Inferior parietal cortex (tissue), 1 donor: ENCODE results near the gene PMVK.

ENCODE experiments used
- DNase-seq: peaks from one replicate; pipeline ENCODE4 v3.0.0-alpha.2; 2016; ENCODE audit errors: extremely low spot score

Gene PMVK

DNA sequence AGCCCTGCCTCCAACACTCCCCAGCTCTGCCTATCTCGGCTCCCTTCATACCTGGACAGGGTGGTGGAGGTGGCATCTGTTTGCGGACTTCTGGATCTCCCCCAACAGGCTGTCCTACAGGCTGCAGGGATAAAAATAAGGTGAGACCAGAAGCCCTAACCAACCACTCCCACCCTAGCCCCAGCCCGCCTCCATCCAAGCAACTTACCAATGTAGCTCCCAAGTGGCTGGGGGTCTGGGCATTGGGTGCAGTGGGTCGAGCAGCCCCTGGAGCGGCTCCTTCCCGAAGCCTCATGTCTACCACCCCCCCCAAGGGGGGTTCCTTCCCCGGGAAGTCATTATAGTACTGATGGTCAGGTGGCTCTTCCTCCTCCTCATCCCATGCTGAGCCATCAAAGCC lies 29.6 kb upstream of the PMVK start:
- no peak for DNase-seq

DNA sequence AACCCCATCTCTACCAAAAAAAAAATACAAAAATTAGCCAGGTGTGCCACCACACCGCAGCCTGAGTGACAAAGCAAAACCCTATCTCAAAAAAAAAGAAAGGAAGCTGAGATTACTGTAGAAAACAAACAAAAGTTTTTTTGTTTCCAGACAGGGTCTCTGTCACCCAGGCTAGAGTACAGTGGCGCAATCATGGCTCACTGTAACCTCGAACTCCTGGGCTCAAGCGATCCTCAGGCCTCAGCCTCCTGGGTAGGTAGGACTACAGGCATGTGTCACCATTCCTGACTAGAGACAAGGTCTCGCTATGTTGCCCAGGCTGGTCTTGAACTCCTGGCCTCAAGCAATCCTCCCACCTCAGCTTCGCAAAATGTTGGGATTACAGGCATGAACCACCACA lies 27.8 kb upstream of the PMVK start:
- DNase-seq: no peak

DNA sequence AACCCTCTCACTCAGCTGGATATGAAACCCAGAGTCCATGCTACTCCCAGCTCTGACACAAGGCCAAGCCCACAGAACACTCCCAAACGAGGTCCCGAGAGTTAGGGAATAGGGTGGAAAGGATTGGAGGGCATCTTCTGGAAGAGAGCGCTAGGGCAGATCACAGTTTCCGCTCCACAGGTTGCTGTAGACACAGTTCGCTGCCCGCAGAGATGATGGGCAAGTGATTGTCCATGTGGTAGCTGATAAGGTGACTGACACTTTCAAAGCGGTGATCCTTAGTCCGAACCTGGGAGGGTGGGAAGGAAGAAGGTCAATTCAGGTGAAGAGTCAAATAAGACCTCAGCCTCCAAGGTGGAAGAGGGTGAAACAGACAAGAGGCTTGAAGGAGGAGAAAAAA lies 27.1 kb upstream of the PMVK start:
- DNase-seq: no peak

DNA sequence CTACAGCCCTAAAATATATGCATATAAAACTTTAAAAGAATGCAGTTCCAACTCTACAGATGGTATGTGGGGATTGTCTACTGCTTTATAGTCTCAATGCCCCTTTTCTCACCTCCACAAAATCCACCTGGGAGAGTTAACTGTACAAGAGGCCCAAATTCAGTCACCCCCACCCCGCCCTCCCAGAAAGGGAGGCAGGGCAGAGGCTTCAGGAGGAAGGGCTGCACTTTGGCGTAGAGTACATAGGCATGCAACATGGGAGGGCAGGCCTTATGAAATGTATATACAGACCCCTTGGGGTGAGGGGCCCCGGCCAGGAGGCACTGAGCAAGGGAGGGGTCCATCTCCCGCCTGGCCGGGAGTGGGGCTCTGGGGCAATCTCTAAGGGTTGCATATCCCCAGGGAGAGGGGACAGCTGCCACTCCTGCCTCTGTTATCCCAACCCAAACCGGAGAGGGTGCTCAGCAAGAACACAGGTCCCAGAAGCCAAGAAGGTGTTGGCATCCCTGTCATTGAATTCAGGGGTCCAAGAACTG lies 26.3 kb upstream of the PMVK start:
- DNase-seq: no peak

DNA sequence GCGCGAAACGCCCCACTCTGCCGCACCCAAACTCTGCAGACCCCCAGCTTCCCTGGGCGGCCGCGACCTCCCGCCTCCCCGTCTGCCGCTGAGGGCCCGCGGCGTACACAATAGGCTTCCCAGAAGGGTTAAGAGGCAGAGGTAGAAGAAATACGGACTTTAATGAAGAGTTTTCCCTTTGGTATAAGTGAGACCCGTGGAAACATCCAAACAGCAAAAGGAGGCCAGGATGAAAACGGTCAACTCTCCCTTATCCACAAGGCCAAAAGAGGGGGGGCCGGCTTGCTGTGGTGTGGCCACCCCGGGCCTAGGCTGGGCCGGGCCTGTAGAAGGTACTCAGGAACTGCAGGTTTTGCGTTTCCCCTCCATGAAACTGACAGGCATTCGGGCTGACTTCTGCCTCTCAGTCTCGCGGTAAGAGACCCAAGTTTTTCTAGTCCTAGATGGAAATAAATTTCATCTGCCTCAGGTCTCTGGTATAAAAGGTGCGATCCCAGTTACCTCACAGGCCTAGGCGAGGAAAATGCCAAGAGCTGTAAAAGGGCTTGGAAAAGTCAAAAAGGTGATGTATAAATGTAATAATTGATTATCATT lies 25.7 kb upstream of the PMVK start:
- no peak for DNase-seq

DNA sequence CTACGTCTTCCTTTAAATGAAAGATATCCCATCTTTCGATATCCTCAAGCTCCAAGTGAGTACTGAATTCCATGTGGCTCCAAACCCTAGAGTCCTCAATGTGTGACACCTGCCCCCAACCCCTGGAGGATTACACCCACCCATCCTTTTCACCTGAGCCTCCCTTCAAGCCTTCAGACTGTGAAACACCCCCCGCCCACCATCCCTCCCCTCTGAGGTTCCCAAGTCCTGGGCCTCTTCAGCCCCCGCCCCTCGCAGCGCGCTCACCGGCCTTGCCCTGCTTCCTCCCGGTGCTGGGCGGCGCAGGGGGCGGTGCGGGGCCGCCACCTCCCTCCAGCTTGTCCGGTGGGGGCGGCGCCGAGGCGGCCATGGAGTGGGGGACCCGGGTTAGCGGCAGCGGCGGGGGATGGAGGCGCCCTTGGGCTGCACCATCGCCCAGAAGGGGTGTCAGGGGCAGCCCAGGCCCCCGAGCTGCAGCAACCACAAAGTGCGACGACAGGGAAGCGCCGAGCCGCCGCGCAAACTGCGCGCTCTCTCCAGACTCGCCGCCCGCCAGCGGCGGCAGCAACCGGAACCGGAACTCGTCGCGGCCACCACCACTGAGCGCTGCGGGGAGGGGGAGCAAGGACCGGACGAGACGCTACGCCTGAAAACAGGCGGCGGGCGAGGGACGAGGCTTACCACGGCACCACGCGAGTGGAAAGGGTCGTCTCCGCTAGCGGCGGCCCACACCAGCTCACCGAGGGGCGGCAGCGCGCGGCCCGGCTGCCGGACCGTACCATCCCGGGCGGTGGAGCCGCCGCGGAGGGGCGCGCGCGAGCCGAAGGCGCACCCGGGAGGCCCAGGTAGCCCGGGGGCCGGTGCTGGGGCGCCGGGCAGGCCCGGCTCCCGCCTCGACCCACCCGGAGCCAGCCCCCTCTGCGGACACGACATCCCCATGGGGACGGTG lies 25.0 kb upstream of the PMVK start, which contains the start of gene PYGO2:
Gene PYGO2, minus strand, starts transcription at position 576 of the 949 bp plus-strand sequence. Its CDS starts 206 bp downstream, at position 370.
- peak; percentile 77 for DNase-seq

DNA sequence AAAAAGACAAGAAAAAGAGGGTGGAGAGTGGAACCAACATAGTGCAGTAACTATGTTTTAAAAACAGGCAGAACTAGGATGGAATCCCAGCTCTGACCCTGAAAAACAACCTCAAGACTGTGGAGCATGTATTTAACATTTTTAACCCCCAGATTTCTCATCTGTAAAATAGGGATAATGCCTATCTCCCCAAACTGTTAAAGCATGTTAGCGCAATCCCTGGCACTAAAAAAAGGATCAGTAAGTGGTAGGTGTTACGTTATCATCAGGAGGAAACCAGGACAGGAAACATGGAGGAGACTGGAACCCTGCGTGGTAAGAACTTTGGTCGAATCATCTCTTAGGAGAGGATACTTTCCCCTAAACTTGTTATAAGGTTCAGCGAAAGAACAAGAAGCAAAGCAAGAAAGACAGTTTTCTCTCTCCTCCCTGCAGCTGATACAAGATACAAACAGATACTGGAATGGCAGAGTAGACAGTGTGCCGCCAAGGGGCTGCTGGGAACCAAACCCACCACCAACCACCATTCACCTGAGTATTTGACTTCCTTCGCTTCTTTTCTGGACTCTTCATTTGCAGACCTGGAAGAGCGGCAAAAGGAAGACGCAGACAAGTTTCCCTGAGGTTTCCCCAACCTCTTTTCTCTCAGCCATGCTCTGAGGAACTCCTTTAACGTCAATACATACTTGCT lies 24.1 kb upstream of the PMVK start:
- DNase-seq: no peak

DNA sequence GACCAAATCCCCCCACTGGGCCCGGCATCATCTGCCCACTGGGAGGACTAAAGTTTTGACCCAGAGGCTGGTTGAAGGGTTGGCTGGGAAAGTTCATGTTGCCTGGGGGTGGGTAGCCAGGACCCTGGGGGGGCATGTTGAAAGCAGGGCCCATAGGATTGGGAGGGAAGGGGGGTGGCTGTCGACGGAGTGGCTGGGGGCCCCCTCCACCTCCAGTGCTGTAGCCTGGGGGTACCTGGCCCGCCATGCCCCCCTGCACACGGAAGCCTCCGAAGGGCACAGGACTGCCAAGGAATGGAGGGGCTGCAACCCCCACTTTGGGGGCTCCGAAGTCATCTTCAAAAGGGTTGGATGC lies 22.9 kb upstream of the PMVK start:
- DNase-seq: no peak

DNA sequence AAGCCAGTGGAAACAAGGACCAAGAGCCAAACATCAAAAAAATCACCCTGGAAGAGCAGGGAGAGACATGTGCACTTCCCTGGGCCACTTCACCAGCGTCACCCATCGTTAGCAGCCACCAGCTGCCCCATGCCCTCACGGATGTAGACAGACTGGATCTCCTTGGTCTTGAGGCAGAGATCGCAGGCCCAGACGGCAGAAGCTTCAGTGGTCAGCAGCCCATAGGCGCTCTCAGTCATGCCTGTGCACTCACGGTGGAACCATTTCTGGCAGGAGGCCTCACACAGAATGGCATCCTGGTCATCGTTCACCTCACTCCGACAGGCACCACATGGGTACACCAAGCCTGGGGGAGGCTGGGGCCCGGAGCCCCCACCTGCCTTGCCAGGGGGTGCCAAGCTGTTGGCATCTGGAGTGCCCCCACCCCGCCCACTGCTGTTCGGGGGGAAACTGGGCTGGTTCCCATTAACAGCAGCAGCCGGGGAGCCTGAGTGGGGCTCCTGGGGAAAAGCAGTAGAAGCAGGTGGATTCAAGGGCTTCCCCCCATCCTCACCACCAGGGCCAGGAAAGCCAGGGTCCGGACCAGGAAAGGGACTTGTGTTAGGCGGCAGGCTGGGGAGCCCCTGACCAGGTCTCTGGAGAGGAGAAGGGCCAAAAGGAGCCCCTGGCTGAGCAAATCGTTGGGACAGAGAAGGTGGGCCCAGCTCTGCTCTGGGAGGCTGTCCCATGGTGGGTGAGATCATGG lies 22.3 kb upstream of the PMVK start:
- DNase-seq: no peak

DNA sequence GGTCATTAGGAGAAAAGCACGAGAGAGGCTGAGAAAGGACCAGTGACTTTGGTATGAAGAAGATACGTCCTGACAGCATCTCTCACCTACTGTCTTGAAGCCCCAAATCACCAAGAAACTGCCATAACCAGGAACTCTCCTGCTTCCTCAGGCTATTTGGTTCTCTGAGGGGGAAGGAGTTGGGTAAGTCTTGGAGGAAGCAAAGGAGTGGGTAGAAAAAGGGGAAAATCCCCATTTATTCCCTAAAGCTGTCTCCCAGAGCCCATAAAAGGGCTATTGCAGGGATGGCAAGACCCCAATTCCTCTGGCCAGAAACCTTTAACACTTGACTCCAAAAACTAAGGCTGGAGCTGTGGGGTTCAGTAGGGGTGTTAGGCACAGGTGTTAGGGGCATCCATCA lies 21.5 kb upstream of the PMVK start:
- DNase-seq: no peak

DNA sequence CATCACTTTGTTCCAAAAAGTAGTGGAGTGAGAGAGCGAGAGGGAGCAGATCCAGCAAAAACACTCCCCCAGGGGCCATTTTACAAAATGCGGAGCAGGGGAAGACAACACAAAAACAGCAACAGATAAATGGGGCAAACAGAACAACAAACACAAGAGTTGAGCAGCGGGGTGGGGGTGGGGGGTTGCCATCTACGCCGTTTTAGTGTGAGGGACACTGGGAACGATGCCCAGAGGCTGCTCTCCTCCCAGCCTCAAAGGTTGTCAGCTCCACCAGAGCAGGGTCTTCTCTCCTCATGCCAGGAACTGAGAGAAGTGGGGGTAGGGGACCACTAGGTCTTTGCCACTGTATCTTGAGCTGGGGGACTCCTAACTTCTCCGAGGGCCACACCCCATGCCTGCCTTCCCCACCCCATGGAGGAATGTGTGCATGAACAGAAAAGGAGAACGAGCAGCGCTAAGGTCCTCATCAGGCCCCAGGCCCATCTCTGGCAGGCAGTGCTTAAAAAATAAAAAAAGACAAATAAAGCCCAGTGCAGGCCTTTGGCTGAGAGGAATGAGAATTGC lies 20.7 kb upstream of the PMVK start:
- DNase-seq: no peak

DNA sequence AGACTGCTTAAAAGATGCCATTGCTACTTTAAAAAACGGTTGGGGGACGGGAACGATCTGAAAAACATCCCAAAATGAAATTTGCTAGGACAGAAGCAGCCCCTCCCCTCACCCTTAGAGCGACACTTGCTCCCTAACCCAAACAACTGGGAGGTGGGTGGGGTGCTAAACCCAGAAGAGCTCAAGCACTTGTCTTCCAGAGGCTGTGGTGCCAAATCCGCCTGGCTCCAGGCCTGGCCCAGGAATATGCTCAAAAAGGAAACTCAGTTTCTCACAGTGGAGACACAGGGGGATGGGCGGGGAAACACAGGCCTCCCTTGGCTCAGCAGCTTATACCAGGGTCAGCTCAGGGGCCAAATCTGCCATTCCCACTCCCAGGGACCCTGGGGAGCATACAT lies 20.0 kb upstream of the PMVK start:
- DNase-seq: no peak

DNA sequence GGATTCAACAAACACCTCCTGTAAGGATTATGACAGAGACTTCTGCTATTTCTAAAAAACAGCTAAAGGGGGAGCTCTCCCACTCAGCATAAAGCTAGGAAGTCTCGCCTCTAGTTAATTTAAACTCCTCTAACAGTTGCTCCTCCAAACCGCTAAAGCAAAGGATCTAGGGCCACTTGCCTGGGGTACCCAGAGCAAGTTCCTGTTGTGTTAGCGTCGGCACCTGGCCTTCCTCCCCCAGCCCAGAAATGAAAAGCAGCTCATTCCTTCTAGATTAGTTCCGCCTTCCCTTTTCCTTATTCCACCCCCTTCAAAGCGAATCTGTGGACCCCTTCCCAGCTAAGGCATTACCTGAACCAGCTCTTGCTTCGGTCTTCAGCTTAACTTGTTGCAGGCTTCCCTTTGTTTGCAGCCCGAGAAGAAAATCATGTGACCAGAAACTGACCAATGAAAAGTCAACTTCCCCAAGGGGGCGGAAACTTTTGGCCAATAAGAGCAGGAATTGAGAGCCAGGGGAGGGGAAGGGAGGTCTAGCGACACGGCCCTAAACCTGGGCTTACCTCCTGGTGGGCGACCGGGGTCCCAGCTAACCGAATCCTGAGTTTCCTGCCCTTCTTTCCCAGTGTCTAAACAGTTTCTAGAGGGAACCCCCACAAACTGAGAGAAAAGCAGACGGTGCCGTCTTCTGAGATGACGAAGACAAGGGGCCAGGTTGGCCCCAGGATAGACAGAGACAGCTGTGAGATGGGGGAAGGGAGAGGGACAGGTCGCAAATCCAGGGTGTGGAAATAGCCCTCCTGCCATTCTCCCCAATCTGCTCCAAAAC lies 19.4 kb upstream of the PMVK start, which contains the start of gene PBXIP1:
Gene PBXIP1, minus strand, starts transcription at position 382 of the 826 bp plus-strand sequence. CDS start 2,378 bp downstream, outside the sequence.
- DNase-seq: peak; percentile 96

DNA sequence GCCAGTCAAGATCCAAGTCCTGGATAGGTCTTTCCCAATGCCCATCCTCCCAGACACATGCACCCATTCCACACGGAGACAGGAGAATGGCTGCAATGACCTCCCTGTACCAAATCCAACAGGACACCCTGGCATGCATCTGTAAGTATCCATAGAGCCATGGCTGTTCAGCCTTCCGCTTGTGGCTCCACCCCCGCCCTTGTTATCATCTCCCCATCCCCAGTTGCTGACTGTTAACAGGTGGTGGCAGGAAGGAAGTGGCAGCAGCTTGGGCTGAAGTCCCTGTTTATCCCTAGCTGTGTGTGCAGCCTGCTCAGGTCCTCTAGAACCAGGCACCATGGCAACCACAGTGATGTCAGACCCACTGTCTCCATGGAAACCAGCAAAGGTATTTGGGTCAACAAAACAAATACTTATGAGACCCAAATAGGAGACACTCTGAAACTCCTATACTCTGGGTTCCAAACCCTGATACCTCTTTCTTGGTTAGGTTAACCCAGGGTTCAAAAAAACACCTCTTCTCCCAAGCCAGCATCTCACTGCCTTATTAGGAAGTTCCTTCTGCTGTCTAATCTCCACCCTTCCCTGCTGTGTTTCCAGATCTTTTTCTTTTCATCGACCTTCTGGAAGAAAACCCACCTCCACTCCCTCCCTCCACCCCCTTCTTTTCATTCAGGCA lies 18.7 kb upstream of the PMVK start:
- DNase-seq: peak; percentile 75

DNA sequence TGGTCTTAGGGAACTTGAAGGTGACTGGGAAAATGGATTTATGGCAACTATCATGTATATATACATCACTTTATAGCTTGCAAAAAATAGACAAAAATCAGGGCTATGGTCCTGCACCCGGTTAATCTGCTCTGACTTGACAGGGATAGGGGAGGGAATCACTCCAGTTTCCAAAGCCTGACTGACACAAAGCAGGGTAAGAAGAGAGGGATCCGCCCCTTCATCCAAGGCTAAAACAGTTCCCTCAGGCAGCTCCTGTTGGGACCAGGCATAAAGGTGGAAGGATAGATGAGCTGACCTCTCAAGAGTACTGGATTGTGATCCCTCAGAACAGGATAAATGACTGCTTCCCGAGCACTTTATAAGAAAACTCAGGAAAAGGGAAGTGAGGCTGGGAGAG lies 18.0 kb upstream of the PMVK start:
- DNase-seq: no peak

DNA sequence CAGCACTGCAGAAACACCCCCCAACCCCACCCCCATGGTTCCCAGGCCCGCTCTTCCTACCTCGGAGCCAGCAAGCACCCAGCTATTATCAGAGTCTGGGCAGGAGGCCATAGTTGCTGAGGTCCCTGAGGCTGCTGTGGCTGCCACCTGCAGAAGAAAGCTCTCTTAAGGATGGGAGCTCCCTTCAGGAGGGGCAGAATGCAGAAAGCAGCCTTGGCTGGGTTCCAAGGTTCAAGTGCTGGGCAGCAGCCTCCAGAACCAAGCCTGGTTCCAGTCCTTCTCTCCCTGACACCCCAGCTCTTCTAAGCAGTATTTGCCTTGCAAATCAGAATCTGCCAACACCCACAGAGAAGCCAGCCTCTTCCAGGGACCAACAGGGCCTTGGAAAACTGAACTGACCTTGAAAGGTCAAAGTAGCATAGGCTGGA lies 17.1 kb upstream of the PMVK start:
- DNase-seq: no peak

DNA sequence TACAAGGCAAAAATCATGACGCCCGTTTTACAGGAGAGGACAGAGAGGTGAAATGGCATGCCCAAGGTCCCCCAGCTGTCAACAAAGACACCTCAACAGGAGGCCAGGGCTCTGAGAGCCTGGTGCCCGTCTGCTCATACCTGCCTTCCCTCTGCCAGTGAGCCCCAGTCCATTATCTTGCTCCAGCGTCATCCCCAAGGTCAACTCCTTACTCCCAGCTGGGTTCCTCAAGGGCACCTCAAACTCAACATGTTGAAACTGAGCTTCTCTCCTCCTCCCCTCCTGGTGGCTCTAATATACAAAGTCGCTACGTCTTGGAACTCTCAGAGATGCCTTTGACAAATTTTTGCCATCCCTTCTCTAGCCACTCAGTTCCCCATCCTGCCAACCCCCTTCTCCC lies 16.1 kb upstream of the PMVK start:
- no peak for DNase-seq

DNA sequence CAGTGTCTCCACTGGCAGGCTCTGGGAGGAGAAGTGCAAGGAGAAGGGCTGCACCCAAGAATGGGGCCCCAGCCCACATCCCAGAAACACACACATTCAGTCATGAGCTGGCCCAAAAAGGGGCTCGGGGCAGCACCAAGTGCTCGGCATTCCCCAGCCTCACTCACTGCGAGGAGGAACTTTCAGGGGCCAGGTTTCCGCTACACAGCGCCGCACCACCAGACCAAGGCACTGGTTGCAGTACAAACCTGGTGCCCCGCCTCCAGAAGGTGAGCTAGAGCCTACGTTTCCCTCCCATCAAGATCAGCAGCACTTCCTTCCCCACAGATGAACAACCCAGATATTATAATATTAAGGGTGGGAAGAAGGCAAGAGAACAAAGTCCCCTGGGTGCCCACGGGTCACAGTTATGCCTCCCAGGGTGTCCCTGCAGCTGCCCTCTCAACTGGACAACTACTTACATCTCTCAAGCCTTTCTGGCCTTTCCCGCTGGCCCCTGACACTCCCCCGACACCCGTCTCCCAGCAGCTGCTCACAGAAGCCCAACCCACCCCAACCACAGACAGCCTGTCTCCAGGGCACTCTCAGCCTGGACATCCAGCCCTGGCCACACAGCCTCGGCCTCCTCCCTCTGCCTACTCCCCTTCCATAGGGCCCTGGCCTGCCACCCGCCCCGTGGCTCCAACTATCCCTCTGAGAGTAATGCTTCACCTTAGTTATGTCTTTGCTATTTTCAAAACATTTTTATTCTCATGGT lies 15.6 kb upstream of the PMVK start:
- no peak for DNase-seq

DNA sequence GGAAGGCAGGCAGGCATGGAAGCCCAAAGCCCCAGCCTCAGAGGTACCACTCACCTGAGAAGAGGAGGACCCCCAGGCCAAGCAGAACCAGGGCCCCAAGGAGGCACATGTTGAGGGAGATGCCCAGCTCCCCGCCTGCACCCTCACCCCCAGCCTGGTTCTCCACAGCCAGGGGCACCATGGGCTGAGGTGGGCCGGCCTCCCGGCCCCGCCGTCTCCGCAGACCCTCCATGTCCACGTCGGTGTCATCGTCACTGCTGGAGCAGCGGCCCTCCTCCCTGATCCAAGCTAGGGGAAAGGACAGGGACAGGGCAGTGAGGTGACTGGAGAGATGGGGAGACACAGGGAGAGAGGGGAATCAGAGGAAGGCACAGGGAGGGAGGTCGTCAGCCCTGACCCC lies 11.6 kb upstream of the PMVK start:
- no peak for DNase-seq
